Measurements from ENCODE around the gene LRRC37B.

GRCh38 chr17:32010114-32010513, 2.9 kb downstream of the LRRC37B start:
- no peak for TF ChIP-seq POLR2AphosphoS5 (IDR thresholded peaks at IDR 0.05; ENCODE audit: borderline replicate concordance, low read depth, low read length)
- TF ChIP-seq EZH2 (IDR thresholded peaks at IDR 0.05), result no peak

All from SK-N-MC (cell line).